HG03342 (cell line): ENCODE measurements around the gene CSF3R.
"Not testable (repeated sequence)": the region's sequence is repeated elsewhere in the genome, so short reads cannot be mapped to it uniquely, and the experiment has no call there.

ENCODE experiments used
- ATAC-seq: cut with Tn5 transposase; IDR thresholded peaks from one replicate; pipeline ENCODE4 v1.9.1; 2021; ENCODE audit warnings: mild to moderate bottlenecking, moderate library complexity; ENCODE audit not compliant: unreplicated experiment

CSF3R gene

DNA sequence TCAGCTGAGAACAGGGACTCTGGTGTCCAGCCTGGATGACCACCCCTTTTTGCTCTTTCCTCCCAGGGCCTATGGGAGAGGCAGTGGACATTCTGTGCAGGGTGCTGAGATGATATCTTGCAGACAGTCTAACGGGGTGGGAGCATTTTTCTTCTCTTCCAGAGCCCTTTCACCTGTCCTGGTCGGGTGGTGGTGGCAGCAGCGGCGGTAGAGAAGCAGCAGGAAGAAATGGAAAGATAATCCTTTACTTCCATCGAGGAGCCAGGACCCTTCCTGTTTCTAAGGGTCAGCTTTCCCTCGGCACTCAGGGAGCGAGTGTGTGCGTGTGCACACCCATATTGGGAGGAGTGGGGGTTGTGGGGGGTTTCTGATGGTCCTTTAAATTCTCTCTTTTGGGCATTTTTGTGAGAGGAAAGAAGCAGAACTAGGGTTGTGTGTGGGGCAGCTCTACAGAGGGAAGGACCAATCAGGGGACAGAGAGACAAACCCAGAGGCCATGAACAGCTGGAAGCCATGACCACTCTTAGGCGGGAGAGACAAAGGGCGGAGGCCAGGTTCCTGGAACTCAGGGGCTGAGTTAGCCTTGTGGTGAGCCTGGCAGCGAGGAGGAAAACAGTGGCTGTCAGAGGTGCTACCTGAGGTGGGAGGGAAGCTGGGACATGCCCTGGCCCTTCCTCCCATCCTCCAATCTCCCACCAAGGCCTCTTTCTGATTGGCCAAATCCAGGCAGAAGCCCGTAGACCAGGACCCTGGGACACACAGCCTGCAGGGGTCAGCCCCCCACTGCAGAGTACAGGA, 31.2 kb upstream of the CSF3R start:
- ATAC-seq, result no peak

DNA sequence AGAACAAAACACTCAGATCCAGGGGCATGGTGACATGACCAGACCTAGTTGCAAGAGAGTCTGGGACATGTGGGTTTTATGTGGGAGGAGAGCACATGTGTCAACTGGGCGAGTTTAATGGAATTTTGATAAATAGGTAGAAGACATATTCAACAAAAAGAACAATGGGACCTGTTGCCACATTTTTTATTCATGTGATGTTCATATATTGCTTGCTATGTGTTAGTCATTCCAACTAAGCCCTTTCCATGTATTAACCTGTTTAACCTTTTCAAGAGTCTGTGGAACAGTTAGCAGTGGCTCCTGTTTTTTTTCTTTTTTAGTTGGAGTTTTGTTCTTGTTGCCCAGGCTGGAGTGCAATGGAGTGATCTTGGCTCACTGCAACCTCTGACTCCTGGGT, 30.1 kb upstream of the CSF3R start:
- ATAC-seq, result no peak

DNA sequence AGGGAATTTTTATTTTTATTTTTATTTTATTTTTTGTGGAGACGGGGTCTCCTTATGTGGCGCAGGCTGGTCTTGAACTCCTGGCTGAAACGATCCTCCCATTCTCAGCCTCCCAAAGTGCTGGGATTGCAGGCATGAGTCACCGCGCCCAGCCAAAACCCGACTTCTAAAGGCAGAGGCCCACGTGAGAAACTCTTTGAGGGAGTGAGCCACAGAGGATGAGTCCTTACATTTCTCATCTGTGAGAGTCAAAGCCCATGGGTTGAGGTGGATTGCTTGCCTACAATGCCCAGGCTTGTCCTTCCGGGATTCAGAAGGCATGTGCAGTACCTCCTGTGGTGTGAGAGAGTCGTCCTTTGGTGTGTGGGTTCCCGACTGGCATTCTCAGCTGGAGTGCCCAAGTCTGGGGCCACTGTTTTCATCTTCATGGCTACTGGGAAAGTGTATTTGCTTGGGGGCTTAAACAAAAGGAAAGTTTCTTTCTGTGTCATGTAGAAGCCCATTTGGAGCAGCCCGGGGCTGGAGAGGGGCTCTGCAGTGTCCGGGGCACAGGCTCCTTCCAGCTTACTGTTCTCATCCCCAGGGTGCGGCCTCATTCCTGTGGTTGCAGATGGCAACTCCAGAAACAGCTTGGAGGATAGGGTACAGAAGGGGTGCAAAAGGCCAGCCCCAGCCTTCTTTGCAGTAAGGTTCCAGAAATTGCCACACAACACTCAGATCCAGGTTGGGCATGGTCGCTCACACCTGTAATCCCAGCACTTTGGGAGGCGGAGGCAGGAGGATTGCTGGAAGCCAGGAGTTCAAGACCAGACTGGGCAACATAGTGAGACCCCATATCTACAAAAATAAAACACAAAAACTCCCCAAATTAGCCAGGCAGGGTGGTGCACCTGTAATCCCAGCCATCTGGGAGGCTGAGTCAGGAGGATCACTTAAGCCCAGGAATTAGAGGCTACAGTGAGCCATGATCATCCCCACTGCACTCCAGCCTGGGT, 29.4 kb upstream of the CSF3R start:
- no peak for ATAC-seq

DNA sequence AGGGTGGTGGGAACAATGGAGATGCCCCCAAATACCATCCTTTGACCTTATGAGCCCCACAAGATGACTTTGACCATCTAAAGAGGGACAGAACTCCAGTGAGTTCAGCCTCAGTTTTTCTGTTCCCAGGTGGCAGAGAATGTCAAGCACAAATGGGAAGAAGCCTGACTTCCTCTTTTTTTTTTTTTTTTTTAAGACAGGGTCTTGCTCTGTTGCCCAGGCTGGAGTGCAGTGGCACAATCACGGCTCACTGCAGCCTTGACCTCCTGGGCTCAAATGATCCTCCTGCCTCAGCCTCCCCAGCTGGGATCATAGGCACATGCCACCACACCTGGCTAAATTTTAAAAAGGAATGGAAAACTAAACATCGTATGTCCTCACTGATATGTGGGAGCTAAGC, 28.5 kb upstream of the CSF3R start:
- ATAC-seq, result not testable (repeated sequence)

DNA sequence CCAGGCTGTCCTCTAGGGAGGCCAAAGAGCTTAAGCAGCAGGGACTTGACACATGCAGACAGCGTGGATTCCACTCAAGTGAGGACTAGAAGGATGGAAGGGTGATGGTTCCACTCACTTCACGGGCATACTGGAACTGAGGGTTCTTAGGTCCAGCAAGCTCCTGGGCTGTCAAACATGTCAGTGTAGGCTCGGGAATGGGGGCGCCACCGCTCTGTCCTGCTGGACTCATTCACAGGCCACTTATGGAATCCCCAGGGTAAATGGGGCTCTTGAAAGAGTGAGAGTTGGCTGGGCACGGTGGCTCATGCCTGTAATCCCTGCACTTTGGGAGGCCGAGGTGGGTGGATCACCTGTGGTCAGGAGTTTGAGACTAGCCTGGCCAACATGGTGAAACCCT, 27.7 kb upstream of the CSF3R start:
- no peak for ATAC-seq

DNA sequence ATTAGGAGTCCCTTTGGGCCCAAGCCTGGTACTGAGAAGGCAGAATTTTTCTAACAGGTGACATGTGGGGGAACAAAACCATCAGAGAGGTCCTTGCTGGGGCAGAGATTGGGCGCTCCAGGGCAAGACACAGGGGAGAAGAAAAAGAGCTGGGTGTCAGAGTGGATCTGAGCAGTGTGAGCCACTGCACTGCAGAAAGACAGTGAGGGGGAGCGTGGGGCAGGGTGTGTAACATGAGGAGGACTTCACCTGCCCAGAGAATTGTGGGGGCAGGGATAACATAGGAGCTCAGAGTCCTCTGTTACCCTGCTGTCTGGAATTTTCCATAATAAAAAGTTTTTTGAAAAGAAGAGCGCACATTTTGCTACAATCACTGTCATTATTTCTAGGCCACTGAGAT, 25.5 kb upstream of the CSF3R start:
- no peak for ATAC-seq

DNA sequence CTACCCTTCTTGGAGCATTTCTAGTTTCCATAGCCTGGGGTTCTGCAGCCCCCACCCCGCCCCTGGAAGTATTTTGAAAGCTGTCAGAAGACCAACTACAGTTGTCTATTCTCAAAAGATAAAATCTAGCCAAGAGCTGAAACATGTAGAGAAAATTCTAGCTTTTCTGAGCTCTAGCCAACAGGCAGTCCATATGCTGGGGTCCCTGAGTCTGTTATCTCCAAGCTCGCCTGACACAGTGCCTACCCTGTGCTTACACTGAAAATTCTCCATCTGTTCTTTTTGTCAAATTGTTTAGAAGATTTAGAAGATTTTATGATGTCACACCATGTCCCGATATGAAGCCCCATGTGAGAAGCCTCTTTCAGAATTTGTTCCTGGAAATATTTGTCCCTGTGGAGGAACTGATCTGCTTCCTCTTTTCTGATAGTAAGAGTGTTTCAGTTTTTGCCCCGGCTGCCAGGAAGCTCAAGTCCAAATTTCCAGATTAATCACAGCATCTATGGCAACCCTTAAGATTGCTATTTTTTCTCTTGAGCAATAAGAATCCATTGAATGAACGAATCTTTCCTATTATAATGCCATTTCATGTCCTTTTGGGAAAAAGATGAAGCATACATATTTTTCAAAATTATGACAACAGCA, 23.7 kb upstream of the CSF3R start:
- no peak for ATAC-seq

DNA sequence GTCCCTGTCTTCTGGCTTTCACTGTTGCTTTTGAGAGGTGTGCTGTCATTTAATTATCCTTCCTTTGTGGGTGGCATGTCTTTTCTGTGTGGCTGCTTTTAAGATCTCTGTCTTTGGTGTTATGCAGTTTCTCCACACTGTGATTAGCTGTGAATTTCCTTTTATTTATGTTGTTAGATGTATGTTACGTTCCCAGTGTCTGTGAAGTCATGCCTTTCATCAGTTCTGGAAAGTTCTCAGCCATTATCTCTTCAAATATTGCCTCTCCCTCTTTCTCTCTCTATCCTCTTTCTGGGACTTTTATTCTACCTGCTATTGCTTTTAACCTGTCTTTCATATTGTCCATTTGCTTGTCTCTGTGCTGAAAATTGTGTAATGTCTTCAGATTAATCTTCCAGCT, 21.0 kb upstream of the CSF3R start:
- no peak for ATAC-seq

DNA sequence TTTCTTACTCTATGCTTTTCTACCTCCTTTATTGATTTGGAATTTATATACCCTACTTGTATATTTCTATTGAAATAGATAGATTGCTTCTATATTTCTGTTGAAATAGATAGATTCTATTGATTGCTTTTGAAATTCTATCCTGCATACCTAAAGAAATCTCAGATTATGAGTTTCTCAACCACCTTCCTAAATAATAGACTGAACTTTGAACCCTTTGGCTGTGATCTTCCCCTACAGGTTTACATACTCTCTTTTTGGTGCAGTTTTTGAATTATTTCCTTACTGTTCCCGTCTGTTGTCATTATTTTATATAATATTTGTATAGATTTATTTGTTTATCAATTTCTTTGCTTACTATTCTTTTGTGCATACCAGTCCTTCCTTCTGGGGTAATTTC, 20.4 kb upstream of the CSF3R start:
- ATAC-seq, result no peak

DNA sequence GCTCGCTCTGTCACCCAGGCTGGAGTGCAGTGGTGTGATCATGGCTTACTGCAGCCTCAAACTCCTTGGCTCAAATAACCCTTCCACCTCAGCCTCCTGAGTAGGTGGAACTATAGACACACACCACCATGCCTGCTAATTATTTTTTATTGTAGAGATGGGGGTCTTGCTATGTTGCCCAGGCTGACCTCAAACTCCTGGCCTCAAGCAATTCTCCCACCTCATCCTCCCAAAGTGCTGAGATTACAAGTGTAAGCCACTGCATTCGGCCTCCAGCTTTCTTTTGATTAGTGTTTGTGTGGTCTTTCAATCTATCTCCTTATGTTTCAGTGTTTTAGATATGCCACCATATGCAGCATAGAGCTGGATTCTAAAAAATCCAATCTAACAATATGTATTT, 19.9 kb upstream of the CSF3R start:
- ATAC-seq, result no peak

DNA sequence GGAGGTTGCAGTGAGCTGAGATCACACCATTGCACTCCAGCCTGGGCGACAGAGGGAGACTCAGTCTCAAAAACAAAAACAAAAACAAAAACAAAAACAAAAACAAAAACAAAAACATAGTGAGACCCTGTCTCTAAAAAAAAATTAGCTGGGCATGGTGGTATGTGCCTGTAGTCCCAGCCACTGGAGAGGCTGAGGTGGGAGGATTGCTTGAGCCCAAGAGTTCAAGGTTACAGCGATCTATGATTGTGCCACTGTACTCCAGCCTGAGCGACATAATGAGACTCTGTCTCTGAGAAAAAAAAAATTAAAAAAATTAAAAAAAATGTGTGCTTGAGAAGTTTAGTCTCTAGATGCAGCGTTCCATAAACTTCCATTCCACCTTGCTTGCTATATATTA, 19.2 kb upstream of the CSF3R start:
- not testable (repeated sequence) for ATAC-seq

DNA sequence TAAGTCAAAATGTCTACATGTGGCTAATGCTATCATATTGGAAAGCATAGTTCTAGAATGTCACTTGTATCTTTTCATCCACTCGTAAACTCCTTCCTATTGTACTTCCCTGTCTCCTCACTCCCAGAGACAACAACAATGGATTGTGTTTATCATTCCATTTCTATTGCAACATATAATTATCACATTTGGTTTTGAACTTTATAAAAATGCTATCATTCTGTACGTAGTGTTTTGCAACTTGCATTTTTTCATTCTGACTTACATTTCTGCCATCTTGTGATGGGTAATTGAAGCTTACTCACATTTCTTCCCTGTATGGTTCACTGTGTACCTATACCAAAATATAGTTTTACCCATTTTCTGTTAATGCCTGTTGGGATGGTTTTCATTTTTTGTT, 14.5 kb upstream of the CSF3R start:
- ATAC-seq, result no peak

DNA sequence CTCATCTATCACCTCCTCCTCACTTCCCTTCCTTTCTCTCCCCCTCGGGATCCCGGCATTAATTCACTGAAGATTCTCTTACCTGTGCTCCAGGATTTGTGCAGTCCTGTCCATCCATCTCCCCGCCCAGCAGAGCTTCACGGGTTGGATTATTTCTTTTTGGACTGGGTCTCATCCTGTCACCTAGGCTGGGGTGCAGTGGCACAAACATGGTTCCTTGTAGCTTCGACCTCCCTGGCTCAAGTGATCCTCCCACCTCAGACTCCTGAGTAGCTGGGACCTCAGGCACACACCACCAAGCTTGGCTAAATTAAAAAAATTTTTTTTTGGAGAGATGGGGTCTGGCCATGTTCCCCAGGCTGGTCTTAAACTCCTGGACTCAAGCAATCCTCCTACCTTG, 12.3 kb upstream of the CSF3R start:
- ATAC-seq, result no peak

DNA sequence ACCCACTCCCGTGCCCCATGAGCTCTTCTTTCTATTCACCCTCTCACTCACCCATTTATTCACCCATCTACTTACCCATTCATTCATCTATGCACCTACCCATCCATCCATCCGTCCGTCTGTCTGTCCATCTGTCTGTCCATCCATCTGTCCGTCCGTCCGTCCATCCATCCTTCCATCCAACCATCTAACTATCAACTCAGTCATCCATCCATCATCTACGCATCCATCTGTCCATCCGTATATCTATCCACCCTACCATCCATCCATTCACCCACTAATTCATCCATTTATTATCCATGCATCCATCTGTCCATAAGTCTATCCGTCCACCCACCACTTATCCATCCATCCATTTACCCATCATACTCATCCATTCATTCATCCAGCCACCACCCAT, 10.8 kb upstream of the CSF3R start:
- ATAC-seq, result no peak

DNA sequence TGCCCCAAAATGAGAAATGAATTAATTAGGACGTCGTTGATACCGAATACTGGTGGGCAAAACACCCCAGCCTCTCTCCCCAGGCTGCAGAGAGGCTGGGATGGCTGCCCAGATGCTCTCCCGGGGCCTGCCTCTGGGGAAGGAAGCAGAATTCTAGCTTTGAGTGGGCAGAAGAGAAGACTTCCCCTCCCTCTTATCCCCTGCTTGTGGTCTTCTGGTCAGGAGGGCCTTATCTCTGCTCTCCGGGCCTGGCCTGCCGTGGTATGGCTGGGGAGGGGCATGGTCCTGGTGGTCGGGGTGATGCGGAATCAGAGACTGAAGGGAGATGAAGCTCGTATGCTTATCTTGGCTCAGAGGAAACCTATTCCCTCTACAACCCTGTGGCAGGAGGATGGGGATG, 9.8 kb upstream of the CSF3R start:
- no peak for ATAC-seq

DNA sequence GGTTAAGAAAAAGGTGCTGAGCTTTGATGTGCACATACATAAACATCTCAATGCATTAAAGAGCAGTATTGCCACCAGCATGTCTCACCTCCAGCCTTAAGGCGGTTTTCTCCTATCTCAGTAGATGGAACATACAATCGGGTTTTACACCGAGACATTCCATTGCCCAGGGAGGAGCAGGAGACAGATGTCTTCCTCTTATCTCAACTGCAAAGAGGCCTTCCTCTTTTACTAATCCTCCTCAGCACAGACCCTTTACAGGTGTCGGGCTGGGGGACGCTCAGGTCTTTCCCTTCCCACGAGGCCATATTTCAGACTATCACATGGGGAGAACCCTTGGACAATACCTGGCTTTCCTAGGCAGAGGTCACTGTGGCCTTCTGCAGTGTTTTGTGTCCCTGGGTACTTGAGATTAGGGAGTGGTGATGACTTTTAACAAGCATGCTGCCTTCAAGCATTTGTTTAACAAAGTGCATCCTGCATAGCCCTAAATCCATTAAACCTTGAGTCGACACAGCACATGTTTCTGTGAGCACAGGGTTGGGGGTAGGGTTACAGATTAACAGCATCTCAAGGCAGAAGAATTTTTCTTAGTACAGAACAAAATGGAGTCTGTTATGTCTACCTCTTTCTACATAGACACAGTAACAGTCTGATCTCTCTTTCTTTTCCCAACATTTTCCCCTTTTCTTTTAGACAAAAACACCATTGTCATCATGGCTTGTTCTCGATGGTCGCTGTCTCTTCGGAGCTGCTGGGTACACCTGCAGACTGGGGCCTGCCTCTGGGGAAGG, 6.7 kb upstream of the CSF3R start:
- ATAC-seq, result not testable (repeated sequence)

DNA sequence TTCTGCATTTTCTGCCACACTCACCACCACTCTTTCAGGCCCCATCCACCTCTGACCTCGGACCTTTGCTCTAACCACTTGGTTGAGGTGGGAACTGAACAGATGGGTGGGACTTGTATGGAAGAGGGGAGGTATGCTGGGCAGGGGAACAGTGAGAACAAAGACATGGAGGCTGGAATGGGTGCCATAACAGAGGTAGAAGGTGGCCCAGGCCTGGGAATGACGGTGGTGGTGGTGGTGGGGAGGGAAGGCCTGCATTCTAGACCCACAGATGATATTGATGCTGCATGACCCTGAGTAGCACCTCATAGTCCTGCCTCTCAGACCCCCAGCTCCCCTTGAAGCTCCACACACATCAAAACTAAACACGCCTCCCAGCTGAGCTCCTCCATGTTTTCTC, 5.2 kb upstream of the CSF3R start:
- ATAC-seq, result no peak

DNA sequence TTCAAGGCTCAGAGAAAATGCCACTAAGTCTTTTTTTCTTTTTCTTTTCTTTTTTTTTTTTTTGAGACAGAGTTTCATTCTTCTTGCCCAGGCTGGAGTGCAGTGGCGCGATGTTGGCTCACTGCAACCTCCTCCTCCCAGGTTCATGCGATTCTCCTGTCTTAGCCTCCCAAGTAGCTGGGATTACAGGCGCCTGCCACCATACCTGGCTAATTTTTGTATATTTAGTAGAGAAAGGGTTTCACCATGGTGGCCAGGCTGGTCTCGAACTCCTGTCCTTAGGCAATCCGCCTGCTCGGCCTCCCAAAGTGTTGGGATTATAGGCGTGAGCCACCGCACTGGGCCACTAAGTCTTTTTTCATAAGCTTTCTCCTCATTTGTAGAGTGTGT, 4.6 kb upstream of the CSF3R start:
- not testable (repeated sequence) for ATAC-seq

DNA sequence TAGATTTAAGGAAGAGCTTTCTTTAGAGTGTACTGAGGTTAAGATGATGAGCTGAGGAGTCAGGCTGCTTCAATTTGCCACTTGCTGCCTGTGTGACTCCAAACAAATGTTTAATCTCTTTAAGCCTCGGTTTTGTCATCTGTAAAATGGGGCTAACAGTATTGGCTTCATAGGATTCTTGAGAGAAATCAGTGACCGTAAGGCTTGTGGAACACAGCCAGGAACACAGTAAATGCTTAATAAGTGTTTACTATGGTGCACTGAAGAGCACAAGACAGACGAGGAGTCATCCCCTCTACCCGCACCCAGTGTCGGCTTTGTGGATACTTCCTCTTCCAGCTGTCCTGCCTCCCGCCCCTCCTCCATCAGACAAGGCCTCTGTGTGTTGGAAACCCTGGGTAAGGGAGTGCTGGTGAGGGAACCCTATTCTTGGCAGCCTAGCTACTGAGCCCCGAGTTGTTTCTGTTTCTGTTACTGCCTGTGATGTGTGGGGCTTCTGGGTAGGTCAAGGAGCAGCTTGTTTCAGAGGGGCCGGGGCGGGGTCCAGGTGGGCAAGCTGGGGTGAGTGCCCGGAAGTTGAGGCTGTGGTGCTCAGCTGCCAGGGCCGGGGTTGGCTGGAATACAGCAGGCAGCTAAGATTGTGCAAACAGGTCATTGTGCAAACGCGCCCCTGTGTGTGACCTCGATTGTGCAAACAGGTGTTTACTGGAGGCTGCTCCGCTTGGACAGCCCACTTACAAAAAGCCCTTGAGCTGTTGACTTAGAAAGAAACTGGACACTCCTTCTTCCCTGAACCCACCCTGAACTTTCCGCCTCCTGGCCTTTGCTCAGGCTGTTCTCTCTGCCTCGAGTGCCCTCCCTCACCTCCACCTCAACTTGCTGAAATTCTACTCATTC, 4.0 kb upstream of the CSF3R start:
- ATAC-seq, result no peak

DNA sequence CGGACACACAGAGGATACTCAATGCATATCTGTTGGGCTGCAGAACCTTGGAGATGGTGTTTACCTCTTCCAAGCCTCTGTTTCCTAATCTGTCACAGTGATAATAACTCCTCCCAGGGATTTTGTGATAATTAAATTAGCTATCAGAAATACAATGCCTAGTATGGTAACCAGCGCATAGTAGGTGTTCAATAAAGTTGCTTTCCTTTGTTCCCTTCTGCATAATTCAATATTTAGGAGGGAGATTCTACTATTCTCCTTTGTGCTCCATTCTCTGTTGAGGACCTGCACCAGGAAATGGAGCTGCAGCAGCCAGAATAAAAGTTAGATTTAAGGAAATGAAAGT, 3.4 kb upstream of the CSF3R start:
- ATAC-seq, result no peak
